ENCODE measurements around the gene MRPL58. TPM values are rescaled to one million over a fixed set of nuclear protein-coding genes. Genes with fewer than 3 reads are reported as not detected.
A peak's percentile ranks its signal among the peaks of the same experiment; 100 is the strongest.

Gene MRPL58
- total and polyA plus RNA-seq, 2 experiments from 2014 or later, result 38.0 to 66.7 TPM

GRCh38 chr17:75041656-75042280 lies 29.3 kb downstream of the MRPL58 start:
- Mint-ChIP-seq H3K9me3 (no peaks in the 10 kb centered on the region), H3K27ac (peak overlapping the region; percentile 77), H3K4me1 (peaks cover 43% of the 10 kb centered on the region), H3K4me3 (no peak overlapping the region; the same call in 1 of the 3 replicates), H3K36me3 (ENCODE audit: low read depth) (peaks cover 53% of the 10 kb centered on the region), H3K27me3 (ENCODE audit: insufficient read depth, low read depth, poor library complexity) (peaks cover 11% of the 10 kb centered on the region)
- H3K27ac ChIP-seq (ENCODE audit: low read depth), result peak overlapping the region; percentile 77
- peaks cover 39% of the 10 kb centered on the region for H3K4me1 ChIP-seq (ENCODE audit: insufficient read depth)
- DNase-seq (ENCODE audit: low spot score) (no peak), ATAC-seq (no peak)
- H3K27me3 ChIP-seq (ENCODE audit: insufficient read depth), result no peaks in the 10 kb centered on the region
- no peak overlapping the region for H3K4me3 ChIP-seq
- H3F3A ChIP-seq (replicated peaks; ENCODE audit: low read depth), result peaks cover 47% of the 10 kb centered on the region
- peaks cover 36% of the 10 kb centered on the region for H3K79me2 ChIP-seq (replicated peaks; ENCODE audit: insufficient read depth)
- no peak overlapping the region for H3K4me2 ChIP-seq
- no peaks in the 10 kb centered on the region for H3K9me2 ChIP-seq (ENCODE audit: insufficient read depth)
- H3K36me3 ChIP-seq (ENCODE audit: insufficient read depth), result peaks cover 24% of the 10 kb centered on the region
- TF ChIP-seq NANOG (IDR thresholded peaks at IDR 0.05; ENCODE audit: borderline replicate concordance), result no peak
- TF ChIP-seq STAT1 (IDR thresholded peaks at IDR 0.05; ENCODE audit: unreplicated experiment), result no peak
- TF ChIP-seq EZH2phosphoT487 (IDR thresholded peaks at IDR 0.05; ENCODE audit: unreplicated experiment), result no peak
- no peak for TF ChIP-seq CREB1 (CRISPR knock-in tag; IDR thresholded peaks at IDR 0.05; ENCODE audit: low read depth)
- no peak for TF ChIP-seq ZNF462 (CRISPR knock-in tag; IDR thresholded peaks at IDR 0.05)
- no peak for TF ChIP-seq POLR2AphosphoS5 (IDR thresholded peaks at IDR 0.05; ENCODE audit: low read depth)
- no peak for TF ChIP-seq ZNF331 (CRISPR knock-in tag; IDR thresholded peaks at IDR 0.05; ENCODE audit: low read depth)
- TF ChIP-seq JUNB (IDR thresholded peaks at IDR 0.05; ENCODE audit: unreplicated experiment), result no peak
- no peak for TF ChIP-seq ZNF114 (CRISPR knock-in tag; IDR thresholded peaks at IDR 0.05)
- TF ChIP-seq, protein P1, sequence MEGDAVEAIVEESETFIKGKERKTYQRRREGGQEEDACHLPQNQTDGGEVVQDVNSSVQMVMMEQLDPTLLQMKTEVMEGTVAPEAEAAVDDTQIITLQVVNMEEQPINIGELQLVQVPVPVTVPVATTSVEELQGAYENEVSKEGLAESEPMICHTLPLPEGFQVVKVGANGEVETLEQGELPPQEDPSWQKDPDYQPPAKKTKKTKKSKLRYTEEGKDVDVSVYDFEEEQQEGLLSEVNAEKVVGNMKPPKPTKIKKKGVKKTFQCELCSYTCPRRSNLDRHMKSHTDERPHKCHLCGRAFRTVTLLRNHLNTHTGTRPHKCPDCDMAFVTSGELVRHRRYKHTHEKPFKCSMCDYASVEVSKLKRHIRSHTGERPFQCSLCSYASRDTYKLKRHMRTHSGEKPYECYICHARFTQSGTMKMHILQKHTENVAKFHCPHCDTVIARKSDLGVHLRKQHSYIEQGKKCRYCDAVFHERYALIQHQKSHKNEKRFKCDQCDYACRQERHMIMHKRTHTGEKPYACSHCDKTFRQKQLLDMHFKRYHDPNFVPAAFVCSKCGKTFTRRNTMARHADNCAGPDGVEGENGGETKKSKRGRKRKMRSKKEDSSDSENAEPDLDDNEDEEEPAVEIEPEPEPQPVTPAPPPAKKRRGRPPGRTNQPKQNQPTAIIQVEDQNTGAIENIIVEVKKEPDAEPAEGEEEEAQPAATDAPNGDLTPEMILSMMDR (conservative IDR thresholded peaks at IDR 0.05; ENCODE audit: low read depth in 2 of 2), result no peak
- no peak for TF ChIP-seq ETS1 (IDR thresholded peaks at IDR 0.05)
- no peak for TF ChIP-seq REST (IDR thresholded peaks at IDR 0.05; ENCODE audit: unreplicated experiment)
- TF ChIP-seq EZH2 (IDR thresholded peaks at IDR 0.05; ENCODE audit: low read depth, unreplicated experiment), result no peak
- no peaks in the 10 kb centered on the region; the same call in 1 of the 2 replicates for H4K20me1 ChIP-seq (replicated peaks; ENCODE audit: insufficient read depth)
- no peak overlapping the region for H2AFZ ChIP-seq
